Vagina (tissue), 2 donors: Measurements from ENCODE around the gene SSBP4. TPM values are rescaled to one million over a fixed set of nuclear protein-coding genes. Genes with fewer than 3 reads are reported as not detected.

Experiments used
- DNase-seq, 2 donors: peaks; one replicate each; pipeline ENCODE4 v3.0.0-alpha.2; 2017; ENCODE audit errors: extremely low spot score in 2 of 2
- H3K27ac ChIP-seq: fragments of 200-600 bp; sonication (generic); one replicate; pipeline ENCODE4 v1.5.1; 2019
- H3K27me3 ChIP-seq: fragments of 200-600 bp; sonication (generic); one replicate; pipeline ENCODE4 v1.5.1; 2019
- H3K36me3 ChIP-seq, 2 donors: fragments of 200-600 bp; sonication (generic); one replicate each; pipeline ENCODE4 v1.5.1; 2017 to 2019
- H3K4me1 ChIP-seq: fragments of 200-600 bp; sonication (generic); one replicate; pipeline ENCODE4 v1.5.1; 2019
- H3K4me3 ChIP-seq, 2 donors: fragments of 200-600 bp; sonication (generic); 1 replicate in 1 of 2; 2 replicates in 1 of 2; pipeline ENCODE4 v1.5.1; 2016 to 2019
- H3K9me3 ChIP-seq: fragments of 200-600 bp; sonication (generic); one replicate; pipeline ENCODE4 v1.5.1; 2019
- POLR2A ChIP-seq, 2 donors: fragments of 450-650 bp; IDR thresholded peaks; one replicate each; pipeline ENCODE4 v1.6.1; 2017; ENCODE audit warnings: antibody characterized with exemption in 2 of 2, mild to moderate bottlenecking in 2 of 2, moderate library complexity in 2 of 2
- POLR2AphosphoS5 ChIP-seq, 2 donors: sonication (generic); formaldehyde crosslinking; IDR thresholded peaks; one replicate each; pipeline ENCODE4 v1.9.0; 2017; ENCODE audit warnings: antibody characterized with exemption in 2 of 2, mild to moderate bottlenecking in 2 of 2, low read depth in 1 of 2; ENCODE audit not compliant: insufficient read depth in 1 of 2
- intact Hi-C: fragments of 100-400 bp; cut with DNase I; formaldehyde crosslinking; loops from one replicate; pipeline ENCODE4 v1.15.1; 2023
- total RNA-seq: library from RNA; depleted of rRNA; stranded (reverse); fragments of >200 nt; gene quantifications from one replicate; pipeline ENCODE4 v1.2.3, GENCODE V29; 2016
- TF ChIP-seq, protein P1 (sequence below), 3 experiments: fragments of 450-650 bp in 2 of 3; fragments of 200-600 bp in 1 of 3; sonication (generic) in 1 of 3; IDR thresholded peaks; one replicate each; pipeline ENCODE4 v1.5.1; 2017 to 2019; ENCODE audit warnings: antibody characterized with exemption in 3 of 3, mild to moderate bottlenecking in 2 of 3, moderate library complexity in 2 of 3

SSBP4 gene
- total RNA-seq, 1 donor from 2014 or later: 72.7 TPM

GRCh38 chr19:18443406-18443805 lies 24.2 kb downstream of the SSBP4 start:
- H3K36me3 ChIP-seq: peaks cover 0 to 35% of the 10 kb centered on the region in 2 donors
- DNase-seq: no peak
- intact Hi-C loops: loop anchor here (10.0 kb wide), 1 partner anchor 231 kb away; no protein-coding TSS in a partner anchor
- peaks cover 11% of the 10 kb centered on the region for H3K4me1 ChIP-seq
- no peaks in the 10 kb centered on the region for H3K27me3 ChIP-seq
- no peak overlapping the region for H3K4me3 ChIP-seq
- H3K27ac ChIP-seq: no peak overlapping the region
- no peaks in the 10 kb centered on the region for H3K9me3 ChIP-seq
- no peak for TF ChIP-seq POLR2A (IDR thresholded peaks at IDR 0.05)
- TF ChIP-seq POLR2AphosphoS5 (IDR thresholded peaks at IDR 0.05; ENCODE audit: insufficient read depth in 1 of 2, low read depth in 1 of 2): no peak
- TF ChIP-seq, protein P1, sequence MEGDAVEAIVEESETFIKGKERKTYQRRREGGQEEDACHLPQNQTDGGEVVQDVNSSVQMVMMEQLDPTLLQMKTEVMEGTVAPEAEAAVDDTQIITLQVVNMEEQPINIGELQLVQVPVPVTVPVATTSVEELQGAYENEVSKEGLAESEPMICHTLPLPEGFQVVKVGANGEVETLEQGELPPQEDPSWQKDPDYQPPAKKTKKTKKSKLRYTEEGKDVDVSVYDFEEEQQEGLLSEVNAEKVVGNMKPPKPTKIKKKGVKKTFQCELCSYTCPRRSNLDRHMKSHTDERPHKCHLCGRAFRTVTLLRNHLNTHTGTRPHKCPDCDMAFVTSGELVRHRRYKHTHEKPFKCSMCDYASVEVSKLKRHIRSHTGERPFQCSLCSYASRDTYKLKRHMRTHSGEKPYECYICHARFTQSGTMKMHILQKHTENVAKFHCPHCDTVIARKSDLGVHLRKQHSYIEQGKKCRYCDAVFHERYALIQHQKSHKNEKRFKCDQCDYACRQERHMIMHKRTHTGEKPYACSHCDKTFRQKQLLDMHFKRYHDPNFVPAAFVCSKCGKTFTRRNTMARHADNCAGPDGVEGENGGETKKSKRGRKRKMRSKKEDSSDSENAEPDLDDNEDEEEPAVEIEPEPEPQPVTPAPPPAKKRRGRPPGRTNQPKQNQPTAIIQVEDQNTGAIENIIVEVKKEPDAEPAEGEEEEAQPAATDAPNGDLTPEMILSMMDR (IDR thresholded peaks at IDR 0.05): no peak

GRCh38 chr19:18443831-18444230 lies 24.6 kb downstream of the SSBP4 start:
- no peak for TF ChIP-seq POLR2A (IDR thresholded peaks at IDR 0.05)
- TF ChIP-seq POLR2AphosphoS5 (IDR thresholded peaks at IDR 0.05; ENCODE audit: insufficient read depth in 1 of 2, low read depth in 1 of 2): no peak
- TF ChIP-seq, protein P1 (IDR thresholded peaks at IDR 0.05): no peak
- no peak overlapping the region for H3K27ac ChIP-seq
- H3K9me3 ChIP-seq: no peaks in the 10 kb centered on the region
- peaks cover 0 to 39% of the 10 kb centered on the region in 2 donors for H3K36me3 ChIP-seq
- no peak overlapping the region for H3K4me3 ChIP-seq
- H3K4me1 ChIP-seq: peaks cover 7% of the 10 kb centered on the region
- intact Hi-C loops: loop anchor here (10.0 kb wide), 1 partner anchor 231 kb away; no protein-coding TSS in a partner anchor
- H3K27me3 ChIP-seq: no peaks in the 10 kb centered on the region
- no peak for DNase-seq

- H3K27me3 ChIP-seq: no peaks in the 10 kb centered on the region
- no peaks in the 10 kb centered on the region for H3K4me1 ChIP-seq
- H3K9me3 ChIP-seq: no peaks in the 10 kb centered on the region
- intact Hi-C loops: loop anchor here (10.0 kb wide), 1 partner anchor 230 kb away; no protein-coding TSS in a partner anchor
- no peak for DNase-seq
- H3K27ac ChIP-seq: no peak overlapping the region
- H3K4me3 ChIP-seq: no peak overlapping the region
- TF ChIP-seq, protein P1 (IDR thresholded peaks at IDR 0.05): no peak
- TF ChIP-seq POLR2AphosphoS5 (IDR thresholded peaks at IDR 0.05; ENCODE audit: insufficient read depth in 1 of 2, low read depth in 1 of 2) (no peak), POLR2A (IDR thresholded peaks at IDR 0.05) (no peak)
- H3K36me3 ChIP-seq: peaks cover 0 to 46% of the 10 kb centered on the region in 2 donors
These were observed 25.3 kb downstream of the SSBP4 start for GRCh38 chr19:18444513-18444912.

- intact Hi-C loops: loop anchor here (10.0 kb wide), 1 partner anchor 229 kb away; no protein-coding TSS in a partner anchor
- no peak for TF ChIP-seq POLR2AphosphoS5 (IDR thresholded peaks at IDR 0.05; ENCODE audit: insufficient read depth in 1 of 2, low read depth in 1 of 2)
- TF ChIP-seq, protein P1 (IDR thresholded peaks at IDR 0.05): no peak
- TF ChIP-seq POLR2A (IDR thresholded peaks at IDR 0.05): no peak
- Histone ChIP-seq H3K4me1 (no peaks in the 10 kb centered on the region), H3K9me3 (no peaks in the 10 kb centered on the region), H3K27me3 (no peaks in the 10 kb centered on the region), H3K36me3 (peaks cover 0 to 55% of the 10 kb centered on the region in 2 donors), H3K4me3 (no peak overlapping the region), H3K27ac (no peak overlapping the region)
- DNase-seq: no peak
These were observed 26.2 kb downstream of the SSBP4 start for GRCh38 chr19:18445262-18445948.
